Cerebellar nuclear complex (tissue), 1 donor: ENCODE data around the gene DDX39B.
"Not testable (repeated sequence)": the region's sequence is repeated elsewhere in the genome, so short reads cannot be mapped to it uniquely, and the experiment has no call there.

Source experiments
- DNase-seq, 2 experiments: peaks; one replicate each; lab custom pipeline; 2025; lab: John Stamatoyannopoulos, UW

Gene DDX39B

DNA sequence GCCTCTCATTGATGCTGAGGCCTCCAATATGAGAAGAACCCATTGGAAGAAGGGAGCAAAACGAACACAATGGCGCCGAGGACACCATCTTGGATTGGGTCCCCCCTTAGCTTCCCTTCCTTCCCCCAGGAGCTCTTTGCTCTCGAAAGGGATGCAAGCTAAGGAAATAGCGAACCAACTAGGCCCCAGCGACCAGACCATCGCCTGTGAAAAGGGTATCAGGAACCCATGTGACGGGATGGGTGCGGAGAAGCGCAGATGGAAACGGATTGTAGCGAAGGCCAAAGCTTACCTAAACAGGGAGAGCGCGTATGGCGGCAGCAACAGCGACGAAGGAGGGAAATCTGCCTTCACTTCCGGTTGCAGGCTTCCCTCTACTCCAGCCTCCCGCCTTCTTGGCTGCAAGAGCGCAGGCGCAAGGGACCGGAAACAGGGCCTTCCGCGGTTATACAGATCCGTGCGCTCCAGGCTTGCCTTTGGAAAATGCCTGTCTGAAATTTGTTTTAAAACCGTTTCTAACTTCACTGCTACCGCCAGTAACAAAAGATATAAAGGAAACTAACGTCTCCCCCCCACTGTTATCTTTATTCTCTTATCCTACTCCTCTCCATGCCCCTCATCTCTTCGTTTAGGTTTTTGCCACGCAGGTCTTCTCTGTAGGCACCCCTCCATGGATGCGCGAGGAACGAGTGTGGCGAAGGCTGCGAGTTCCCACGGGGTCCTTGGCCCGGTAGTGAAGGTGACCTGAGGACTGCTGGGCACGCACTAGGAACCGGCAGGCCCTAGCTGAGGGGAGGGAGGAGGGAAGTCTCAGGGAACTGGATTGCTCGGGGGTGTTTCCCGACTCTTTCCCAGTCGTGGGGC, at the start of gene DDX39B:
TSS of gene DDX39B (minus strand) at position 346 of the 864 bp plus-strand sequence. CDS start 1,471 bp downstream, outside the sequence.
- peak; percentile 27 to 84 for DNase-seq

DNA sequence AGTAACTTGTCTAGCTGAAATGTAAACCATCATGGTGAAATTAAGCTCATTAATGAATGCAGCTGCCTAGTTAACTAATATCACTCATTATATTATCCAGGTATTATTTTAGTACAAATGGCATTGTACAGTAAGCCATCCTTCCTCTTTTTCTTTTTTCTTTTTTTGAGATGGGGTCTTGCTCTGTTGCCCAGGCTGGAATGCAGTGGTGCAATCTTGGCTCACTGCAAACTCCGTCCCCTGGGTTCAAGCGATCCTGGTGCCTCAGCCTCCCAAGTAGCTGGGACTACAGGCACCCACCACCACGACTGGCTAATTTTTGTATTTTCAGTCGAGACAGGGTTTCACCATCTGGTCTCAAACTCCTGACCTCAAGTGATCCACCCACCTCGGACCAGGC, 48.9 kb upstream of the DDX39B start:
- DNase-seq: not testable (repeated sequence)

DNA sequence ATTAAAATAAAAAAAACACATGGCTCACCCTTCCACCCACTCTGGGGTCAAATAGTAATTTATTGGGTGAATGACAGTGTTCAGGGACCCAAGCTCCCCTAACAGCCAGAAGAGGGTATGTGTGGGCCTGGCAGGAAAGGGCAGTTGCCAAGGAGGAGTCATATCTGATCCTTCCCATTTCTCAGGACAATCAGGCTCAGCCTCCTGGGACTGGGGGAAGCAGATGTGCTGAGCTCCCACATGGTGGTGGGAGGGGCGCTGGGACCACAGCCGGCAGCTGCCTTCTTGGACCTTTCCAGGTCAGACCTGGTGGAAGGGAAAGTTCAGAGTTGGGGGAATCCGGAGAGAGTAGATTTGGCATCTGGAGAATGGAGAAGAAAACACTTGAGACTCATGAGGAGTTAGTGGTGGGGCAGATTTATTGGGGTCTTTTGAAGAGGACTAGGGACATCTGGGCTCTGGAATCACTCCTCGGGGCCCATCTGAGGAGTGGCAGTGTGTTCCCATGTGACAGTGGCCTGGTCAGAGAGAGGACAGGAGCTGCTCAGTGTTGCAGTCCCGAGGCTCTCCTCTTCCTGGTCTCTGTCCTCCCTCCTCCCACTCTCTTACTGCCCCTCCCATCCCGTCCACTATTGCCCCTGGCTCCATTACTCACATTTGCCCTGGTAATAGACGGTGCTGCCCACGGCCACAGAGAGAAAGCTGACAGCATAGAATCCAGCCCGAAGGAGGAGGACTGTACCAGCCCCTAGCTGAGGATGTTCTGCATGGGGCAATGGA, 47.3 kb upstream of the DDX39B start:
- no peak for DNase-seq

DNA sequence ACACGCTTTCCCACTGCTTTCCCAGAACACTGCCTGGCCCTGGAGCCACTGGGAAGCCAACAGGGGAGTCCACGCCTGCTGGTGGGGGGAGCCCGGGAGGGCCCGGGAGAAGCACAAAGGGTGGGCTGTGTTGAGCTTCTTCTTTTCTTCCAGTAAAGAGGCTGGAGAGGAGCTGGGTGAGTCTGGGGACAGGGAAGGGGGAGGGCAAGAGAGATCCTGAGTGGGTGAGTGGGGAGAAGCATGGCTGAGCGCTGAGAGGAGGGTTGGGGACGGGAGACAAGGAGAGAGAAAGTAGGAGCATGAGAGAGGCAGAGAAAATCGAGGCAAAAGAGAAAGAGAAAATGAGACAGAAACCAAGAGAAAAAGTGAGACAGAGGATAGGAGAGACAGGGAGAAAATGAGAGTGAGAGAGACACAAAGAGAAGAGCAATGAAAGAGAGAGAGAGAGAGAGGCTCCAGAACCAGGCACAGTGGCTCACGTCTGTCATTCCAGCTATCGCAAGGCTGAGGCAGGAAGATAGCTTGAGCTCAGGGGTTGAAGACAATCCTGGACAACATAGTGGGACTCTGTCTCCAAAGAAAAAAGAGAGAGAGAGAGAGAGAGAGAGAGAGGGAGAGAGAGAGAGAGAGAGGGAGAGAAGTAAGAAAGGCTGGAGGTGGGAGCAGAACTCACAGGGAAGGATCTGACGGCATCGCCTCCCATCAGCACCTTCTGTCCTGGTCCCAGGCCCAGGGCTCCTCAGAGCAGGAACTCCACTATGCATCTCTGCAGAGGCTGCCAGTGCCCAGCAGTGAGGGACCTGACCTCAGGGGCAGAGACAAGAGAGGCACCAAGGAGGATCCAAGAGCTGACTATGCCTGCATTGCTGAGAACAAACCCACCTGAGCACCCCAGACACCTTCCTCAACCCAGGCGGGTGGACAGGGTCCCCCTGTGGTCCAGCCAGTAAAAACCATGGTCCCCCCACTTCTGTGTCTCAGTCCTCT, 46.3 kb upstream of the DDX39B start:
- DNase-seq: no peak

DNA sequence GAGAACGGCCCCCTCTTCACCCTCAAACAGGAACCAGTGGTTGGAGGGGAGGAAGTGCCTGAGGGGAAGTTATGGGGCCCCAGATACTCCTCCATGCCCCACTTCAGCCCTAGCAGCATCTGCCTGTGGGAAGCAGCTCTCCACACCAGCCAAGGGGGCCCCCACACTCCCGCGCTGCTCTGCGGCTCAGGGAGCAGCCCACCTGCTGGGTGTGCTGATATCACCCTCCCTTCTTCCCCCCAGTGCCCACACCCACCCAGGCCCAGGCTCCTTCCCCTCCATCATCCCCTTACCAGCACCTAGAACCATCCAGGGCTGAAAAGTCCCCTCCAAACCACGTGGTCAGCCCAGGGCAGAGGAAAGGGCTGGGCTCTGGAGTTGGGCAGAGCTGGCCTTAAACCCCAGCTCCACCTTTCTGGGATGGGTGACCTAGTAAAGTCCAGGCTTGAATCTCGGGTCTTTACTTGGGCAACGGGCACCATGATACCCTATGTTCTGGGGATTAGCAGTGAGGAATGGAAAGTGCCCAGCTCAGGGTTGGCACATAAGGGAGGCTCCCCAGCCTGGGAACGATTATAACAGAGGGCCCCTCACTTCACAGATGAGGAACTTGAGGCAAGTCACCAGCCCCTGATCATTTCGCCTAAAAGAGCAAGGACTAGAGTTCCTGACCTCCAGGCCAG, 44.9 kb upstream of the DDX39B start:
- DNase-seq: no peak

DNA sequence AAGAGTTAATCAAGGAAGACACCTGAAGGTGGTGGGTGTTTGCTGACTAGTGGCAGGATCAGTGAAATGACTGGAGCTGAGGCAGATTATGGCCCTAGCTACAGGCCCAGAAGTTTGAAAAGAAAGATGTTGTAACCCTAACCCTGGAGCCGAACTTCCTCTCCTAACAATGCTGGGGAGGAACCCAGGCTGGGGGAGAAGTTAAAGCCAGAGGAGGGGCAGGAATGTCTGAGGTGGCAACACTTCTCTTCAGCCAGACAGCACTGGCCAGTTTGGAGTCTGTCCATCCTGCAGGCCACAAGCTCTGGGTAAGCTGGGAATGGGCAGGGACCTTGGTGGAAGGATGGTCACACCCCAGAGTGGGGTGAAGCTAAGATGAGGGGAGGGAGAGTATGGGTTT, 44.2 kb upstream of the DDX39B start, which contains the start of gene LST1:
TSS of gene LST1 (plus strand) at position 270 of the 400 bp plus-strand sequence. CDS start 1,023 bp downstream, outside the sequence.
- DNase-seq: no peak

DNA sequence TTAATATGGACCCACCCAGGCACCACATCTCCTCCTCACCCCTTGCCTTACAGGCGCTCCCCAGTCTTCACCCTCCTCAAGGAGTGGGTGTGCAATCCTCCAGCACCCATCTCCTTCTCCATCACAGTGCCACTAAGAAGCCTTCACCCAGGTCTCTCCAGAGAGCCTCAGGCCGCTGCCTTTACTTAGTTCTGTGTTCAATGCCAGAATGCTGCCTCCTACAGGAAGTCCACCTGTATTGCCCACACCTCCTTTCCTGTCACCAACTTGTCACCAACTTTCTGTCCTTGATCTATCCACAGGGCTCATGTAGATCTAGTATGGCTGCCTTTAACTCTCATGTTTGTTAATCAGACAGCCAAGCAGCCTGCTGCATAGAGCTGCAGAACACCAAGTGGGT, 43.7 kb upstream of the DDX39B start:
- DNase-seq: no peak

DNA sequence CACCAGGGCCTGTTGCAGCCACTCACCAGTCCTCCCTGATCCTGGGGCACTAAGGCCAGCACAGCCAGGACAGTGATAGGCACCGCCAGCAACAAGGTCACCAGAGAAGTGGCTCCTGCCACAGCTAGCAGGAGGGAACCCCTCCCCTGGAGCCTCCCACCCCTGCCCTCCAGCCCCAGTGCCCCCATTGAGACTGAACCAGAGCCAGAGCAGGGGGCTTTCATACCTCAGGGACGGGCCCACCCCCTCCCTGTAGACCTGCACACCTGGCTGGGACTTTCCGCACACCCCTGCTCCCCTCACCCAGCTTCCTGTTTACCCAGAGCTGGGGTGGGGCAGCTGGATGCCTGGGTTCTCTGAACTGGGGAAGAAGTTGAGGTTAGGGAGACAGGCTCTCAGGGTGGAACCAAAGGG, 40.4 kb upstream of the DDX39B start, which contains the start of gene LTB:
TSS of gene LTB (minus strand) at position 195 of the 414 bp plus-strand sequence. CDS start at position 188, 7 bp downstream.
- no peak for DNase-seq

DNA sequence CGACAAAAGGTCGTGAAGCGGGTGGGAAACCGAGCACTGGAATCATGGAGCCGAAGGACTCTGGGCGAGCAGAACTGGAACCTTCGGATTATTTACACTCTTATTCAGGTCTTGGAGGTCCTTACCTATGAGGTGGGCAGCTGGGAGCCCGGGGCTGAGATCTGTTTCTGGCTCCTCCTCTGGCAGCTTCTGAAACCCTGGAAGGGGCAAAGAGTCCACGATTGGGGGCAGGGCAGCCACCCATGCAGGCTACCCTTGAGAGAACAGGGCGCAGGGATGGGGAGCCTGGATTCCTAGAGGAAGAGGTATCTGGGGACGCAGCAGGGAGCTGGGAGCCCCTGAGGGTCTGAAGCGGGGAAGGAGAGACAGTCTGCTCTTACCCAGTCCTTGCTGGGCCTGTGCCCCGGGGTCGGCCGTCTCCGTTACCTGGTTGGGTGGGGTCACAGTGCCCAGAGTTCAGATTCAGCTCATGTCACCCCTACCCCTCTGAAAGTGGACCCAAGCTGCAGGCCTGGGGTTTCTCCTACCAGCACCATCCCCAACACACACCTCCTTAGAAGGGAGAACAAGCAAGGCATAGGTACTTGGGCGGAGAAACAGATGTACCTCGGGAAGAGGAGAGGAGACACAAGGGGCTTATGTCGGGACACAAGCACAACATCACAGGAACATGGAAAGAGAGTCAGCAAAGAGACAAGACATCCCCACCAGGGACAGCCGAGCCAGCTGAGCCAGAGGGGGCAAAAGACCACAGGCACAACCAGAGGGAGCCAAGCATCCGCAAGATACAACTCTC, 39.8 kb upstream of the DDX39B start:
- no peak for DNase-seq

DNA sequence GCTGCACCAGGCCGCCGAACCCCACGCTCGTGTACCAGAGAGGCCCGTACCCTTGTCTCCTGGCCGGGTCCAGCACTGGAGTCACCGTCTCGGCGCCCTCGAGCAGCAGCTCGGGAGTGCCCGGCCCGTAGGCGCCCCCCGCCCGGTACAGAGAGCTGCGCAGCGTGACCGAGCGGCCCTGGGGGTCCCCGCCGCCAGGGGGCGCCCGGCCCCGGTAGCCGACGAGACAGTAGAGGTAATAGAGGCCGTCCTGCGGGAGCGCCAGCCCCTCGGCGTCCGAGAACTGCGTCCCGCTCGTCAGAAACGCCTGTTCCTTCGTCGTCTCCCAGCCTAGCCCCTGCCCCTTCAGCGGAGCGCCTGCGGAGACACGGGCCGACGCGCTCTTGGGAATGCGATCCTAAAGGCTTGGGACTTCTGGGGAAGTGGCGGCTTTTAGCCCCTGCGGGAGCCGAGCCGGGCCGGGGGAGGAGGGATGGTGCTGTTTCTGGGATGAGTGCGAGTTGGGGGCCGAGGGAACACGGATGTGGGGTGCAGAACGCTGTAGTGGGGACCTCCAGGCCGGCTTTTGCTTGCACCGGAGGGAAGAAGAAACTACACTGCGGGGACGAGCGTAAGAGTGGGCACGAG, 39.1 kb upstream of the DDX39B start:
- peak in 1 of 2 experiments; percentile 19 for DNase-seq

DNA sequence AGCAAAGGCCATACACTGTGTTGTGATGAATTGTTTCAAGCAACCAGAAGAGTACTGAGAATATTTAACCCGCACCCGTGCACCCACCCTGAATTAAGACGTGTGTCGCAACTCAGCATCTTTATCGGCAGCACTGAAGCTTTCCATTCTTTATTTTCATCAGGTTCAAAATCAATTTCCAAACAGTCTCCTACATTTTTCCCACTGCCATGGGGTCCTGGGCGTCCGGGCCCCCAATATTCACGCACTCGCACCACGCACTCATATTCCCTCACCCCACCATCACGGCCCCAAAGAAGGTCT, 38.6 kb upstream of the DDX39B start:
- no peak for DNase-seq

DNA sequence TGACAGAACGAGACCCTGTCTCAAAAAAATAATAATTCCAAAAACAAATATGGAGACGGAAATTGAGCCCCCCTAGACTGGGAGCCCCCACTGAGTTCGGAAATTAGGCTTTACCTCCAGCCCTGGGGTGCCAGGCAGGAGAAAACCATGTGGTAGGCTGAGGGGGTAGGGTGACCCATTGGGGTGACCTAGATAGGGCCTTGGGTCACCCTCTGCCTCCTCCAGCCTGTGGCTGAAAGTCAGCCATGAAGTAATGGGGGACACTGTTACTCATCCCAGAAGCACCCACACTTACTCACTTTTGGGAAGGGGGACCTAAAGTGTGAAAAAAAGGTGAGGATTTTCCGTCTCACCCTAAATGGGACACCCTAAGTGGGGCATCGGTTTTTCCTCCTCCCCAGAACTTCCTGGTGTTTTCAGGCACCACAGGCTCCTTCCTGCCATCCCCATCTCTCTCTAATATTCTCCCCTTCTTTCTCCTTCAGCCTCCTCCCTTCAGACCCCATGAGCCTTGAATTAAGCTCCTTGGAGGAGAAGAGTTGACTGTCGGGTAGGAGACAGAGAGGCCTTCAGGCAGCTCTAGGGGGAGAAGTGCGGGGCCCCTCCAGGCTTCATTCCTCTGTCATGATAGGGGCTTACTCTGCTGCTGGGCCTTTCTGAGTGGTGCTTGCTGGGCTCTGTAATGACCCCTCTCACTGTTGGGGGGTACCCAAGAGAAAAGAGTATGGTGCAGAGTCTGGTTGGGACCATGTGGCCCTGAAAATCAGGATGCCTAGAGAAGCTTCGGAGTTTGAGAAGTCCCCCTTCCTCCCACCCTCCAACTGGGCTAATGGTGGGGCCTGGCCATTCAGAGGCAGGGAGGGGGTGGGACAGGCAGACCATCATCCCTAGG, 38.0 kb upstream of the DDX39B start:
- no peak for DNase-seq

DNA sequence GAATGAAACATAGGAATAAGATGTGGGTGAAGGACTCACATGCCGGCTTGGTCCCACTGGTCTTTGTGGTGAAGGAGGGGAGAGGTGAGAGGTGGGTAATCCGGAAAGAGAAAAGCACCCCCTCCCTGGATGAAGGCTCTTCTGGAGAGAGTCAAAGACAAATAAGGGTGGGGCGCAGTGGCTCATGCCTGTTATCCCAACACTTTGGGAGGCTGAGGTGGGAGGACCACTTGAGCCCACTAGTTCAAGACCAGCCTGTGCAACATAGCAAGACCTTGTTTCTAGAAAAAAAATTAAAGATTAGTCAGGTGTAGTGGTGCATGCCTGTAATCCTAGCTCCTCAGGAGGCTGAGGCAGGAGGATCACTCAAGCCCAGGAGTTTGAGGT, 37.3 kb upstream of the DDX39B start:
- DNase-seq: no peak

DNA sequence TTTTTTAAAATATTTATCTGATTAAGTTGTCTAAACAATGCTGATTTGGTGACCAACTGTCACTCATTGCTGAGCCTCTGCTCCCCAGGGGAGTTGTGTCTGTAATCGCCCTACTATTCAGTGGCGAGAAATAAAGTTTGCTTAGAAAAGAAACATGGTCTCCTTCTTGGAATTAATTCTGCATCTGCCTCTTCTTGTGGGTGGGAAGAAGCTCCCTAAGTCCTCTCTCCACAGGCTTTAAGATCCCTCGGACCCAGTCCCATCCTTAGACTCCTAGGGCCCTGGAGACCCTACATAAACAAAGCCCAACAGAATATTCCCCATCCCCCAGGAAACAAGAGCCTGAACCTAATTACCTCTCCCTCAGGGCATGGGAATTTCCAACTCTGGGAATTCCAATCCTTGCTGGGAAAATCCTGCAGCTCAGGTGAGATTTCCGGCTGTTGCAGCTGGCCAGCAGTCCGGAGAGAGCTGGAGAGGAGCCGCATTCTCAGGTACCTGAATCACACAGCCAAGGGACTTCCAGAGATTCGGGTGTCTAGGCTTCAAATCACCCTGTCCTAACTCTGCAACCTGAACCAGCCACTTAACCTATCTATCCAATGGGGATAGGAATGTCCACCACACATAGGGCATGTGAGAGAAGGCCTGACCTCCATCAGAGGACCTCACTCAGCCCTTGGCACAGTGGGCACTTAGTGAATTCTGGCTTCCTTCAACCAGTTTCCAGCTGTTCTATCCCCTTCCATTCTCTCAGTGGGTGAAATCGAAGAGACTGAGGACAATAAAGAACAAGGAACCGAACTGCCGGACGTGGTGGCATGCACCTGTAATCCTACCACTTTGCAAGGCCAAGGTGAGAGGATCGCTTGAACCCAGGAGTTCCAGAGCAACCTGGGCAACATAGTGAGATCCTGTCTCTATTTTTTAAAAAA, 36.6 kb upstream of the DDX39B start:
- no peak for DNase-seq

DNA sequence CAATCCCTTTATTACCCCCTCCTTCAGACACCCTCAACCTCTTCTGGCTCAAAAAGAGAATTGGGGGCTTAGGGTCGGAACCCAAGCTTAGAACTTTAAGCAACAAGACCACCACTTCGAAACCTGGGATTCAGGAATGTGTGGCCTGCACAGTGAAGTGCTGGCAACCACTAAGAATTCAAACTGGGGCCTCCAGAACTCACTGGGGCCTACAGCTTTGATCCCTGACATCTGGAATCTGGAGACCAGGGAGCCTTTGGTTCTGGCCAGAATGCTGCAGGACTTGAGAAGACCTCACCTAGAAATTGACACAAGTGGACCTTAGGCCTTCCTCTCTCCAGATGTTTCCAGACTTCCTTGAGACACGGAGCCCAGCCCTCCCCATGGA, 35.8 kb upstream of the DDX39B start:
- DNase-seq: no peak

DNA sequence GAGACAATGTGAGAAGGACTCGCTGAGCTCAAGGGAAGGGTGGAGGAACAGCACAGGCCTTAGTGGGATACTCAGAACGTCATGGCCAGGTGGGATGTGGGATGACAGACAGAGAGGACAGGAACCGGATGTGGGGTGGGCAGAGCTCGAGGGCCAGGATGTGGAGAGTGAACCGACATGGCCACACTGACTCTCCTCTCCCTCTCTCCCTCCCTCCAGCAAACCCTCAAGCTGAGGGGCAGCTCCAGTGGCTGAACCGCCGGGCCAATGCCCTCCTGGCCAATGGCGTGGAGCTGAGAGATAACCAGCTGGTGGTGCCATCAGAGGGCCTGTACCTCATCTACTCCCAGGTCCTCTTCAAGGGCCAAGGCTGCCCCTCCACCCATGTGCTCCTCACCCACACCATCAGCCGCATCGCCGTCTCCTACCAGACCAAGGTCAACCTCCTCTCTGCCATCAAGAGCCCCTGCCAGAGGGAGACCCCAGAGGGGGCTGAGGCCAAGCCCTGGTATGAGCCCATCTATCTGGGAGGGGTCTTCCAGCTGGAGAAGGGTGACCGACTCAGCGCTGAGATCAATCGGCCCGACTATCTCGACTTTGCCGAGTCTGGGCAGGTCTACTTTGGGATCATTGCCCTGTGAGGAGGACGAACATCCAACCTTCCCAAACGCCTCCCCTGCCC, 35.2 kb upstream of the DDX39B start:
- no peak for DNase-seq
